Measurements from ENCODE around the gene SLCO4A1. TPM values are rescaled to one million over a fixed set of nuclear protein-coding genes. Genes with fewer than 3 reads are reported as not detected.

Gene SLCO4A1
- total RNA-seq, 2 experiments from 2014 or later = 66.5 to 68.4 TPM

- no peak overlapping the region for H3K4me3 Mint-ChIP-seq
- ATAC-seq (no peak), DNase-seq (no peak)
- TF ChIP-seq, protein P1, sequence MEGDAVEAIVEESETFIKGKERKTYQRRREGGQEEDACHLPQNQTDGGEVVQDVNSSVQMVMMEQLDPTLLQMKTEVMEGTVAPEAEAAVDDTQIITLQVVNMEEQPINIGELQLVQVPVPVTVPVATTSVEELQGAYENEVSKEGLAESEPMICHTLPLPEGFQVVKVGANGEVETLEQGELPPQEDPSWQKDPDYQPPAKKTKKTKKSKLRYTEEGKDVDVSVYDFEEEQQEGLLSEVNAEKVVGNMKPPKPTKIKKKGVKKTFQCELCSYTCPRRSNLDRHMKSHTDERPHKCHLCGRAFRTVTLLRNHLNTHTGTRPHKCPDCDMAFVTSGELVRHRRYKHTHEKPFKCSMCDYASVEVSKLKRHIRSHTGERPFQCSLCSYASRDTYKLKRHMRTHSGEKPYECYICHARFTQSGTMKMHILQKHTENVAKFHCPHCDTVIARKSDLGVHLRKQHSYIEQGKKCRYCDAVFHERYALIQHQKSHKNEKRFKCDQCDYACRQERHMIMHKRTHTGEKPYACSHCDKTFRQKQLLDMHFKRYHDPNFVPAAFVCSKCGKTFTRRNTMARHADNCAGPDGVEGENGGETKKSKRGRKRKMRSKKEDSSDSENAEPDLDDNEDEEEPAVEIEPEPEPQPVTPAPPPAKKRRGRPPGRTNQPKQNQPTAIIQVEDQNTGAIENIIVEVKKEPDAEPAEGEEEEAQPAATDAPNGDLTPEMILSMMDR (IDR thresholded peaks at IDR 0.05) = no peak
- H3K27ac Mint-ChIP-seq = no peak overlapping the region
- H3K27me3 Mint-ChIP-seq = no peaks in the 10 kb centered on the region
- intact Hi-C loops (cut with micrococcal nuclease) = no loop called here
- H3K36me3 Mint-ChIP-seq (ENCODE audit: low read depth) = peaks cover 33% of the 10 kb centered on the region
- no peaks in the 10 kb centered on the region for H3K9me3 Mint-ChIP-seq
- no peaks in the 10 kb centered on the region for H3K4me1 Mint-ChIP-seq (ENCODE audit: low read depth)
- CTCF ChIA-PET = no interaction called here
- POLR2A ChIA-PET = no interaction called here
Measured at GRCh38 chr20:62671765-62672164, 29.5 kb downstream of the SLCO4A1 start.

GRCh38 chr20:62674370-62674769, 32.1 kb downstream of the SLCO4A1 start:
- POLR2A ChIA-PET = interaction anchor here (1.0 kb wide), 1 partner anchor 57 kb away, joined by 3 read pairs; no protein-coding TSS in a partner anchor
- DNase-seq (no peak), ATAC-seq (no peak)
- H3K4me1 Mint-ChIP-seq (ENCODE audit: low read depth) = no peaks in the 10 kb centered on the region
- H3K9me3 Mint-ChIP-seq = no peaks in the 10 kb centered on the region
- H3K27ac Mint-ChIP-seq = no peak overlapping the region
- intact Hi-C loops (cut with micrococcal nuclease) = no loop called here
- TF ChIP-seq, protein P1 (IDR thresholded peaks at IDR 0.05) = no peak
- H3K27me3 Mint-ChIP-seq = no peaks in the 10 kb centered on the region
- H3K36me3 Mint-ChIP-seq (ENCODE audit: low read depth) = peaks cover 17% of the 10 kb centered on the region
- CTCF ChIA-PET = no interaction called here
- no peak overlapping the region for H3K4me3 Mint-ChIP-seq

DNA sequence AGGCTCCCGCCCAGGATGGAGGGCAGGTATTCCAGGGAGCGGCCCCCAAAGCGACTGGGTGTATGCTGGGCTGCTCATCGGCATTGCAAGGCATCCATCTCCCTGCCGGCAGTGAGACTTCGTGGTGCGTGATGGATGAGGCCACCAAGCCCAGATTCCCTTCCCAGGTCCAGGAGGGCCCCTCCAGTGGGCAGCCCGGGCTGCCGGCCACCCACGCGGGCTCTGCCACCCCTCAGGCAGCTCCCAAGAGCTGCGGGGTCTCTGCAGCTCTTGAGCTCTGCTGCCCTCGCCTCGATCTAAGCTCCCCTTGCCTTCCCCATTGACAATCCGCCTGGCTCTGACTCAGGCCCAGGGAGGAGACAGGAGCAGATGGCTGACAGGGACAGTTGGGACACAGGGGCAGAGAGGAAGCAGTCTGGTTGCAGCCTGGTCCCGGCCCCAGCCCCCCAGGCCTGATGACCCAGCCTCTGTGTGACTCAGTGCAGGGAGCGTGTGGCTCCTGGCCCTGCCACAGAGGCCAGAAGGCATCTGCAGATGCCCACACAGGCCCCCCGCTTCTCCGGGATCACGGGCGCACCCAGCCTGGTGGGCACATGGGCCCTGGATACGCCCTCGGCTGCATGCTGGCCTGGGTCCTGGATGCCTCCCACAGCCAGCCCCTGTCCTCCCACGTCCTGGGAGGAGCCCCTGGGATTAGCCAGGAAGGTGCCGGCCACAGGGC, 33.0 kb downstream of the SLCO4A1 start:
- H3K9me3 Mint-ChIP-seq = no peaks in the 10 kb centered on the region
- ATAC-seq (no peak), DNase-seq (no peak)
- TF ChIP-seq, protein P1 (IDR thresholded peaks at IDR 0.05) = no peak
- H3K27me3 Mint-ChIP-seq = no peaks in the 10 kb centered on the region
- H3K4me3 Mint-ChIP-seq = no peak overlapping the region
- H3K4me1 Mint-ChIP-seq (ENCODE audit: low read depth) = no peaks in the 10 kb centered on the region
- POLR2A ChIA-PET = interaction anchor here (0.6 kb wide), 2 partner anchors 24 to 172 kb away, joined by 3 read pairs; no protein-coding TSS in a partner anchor
- peaks cover 16% of the 10 kb centered on the region for H3K36me3 Mint-ChIP-seq (ENCODE audit: low read depth)
- intact Hi-C loops (cut with micrococcal nuclease) = no loop called here
- no peak overlapping the region for H3K27ac Mint-ChIP-seq
- CTCF ChIA-PET = no interaction called here

DNA sequence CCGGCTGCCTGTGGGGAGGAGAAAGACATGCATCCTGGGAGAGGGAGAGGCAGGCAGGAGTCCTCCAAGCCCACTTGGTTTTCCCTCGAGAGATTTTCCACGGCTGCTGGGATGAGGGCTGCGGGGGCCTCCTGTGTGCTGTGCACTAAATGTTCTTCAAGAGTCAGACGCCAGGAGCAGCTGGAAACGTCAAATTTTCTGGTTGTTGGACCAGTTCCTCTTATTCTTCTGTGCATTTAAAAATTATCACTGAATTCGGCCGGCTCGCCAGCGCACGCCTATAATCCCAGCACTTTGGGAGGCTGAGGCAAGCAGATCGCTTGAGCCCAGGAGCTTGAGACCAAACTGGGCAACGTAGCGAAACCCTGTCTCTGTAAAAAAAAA, 33.6 kb downstream of the SLCO4A1 start:
- POLR2A ChIA-PET = no interaction called here
- no peak for ATAC-seq
- TF ChIP-seq, protein P1 (IDR thresholded peaks at IDR 0.05) = no peak
- CTCF ChIA-PET = no interaction called here
- peaks cover 4% of the 10 kb centered on the region for H3K9me3 Mint-ChIP-seq
- H3K27me3 Mint-ChIP-seq = no peaks in the 10 kb centered on the region
- no peak overlapping the region for H3K4me3 Mint-ChIP-seq
- no peak for DNase-seq
- peaks cover 11% of the 10 kb centered on the region for H3K36me3 Mint-ChIP-seq (ENCODE audit: low read depth)
- intact Hi-C loops (cut with micrococcal nuclease) = no loop called here
- H3K4me1 Mint-ChIP-seq (ENCODE audit: low read depth) = no peaks in the 10 kb centered on the region
- H3K27ac Mint-ChIP-seq = no peak overlapping the region

GRCh38 chr20:62676976-62677375, 34.7 kb downstream of the SLCO4A1 start:
- ChIA-PET POLR2A (no interaction called here), CTCF (no interaction called here)
- no peak for DNase-seq
- Mint-ChIP-seq H3K27ac (no peak overlapping the region), H3K4me1 (ENCODE audit: low read depth) (no peaks in the 10 kb centered on the region), H3K9me3 (peaks cover 4% of the 10 kb centered on the region), H3K4me3 (no peak overlapping the region), H3K27me3 (no peaks in the 10 kb centered on the region), H3K36me3 (ENCODE audit: low read depth) (peaks cover 6% of the 10 kb centered on the region)
- ATAC-seq = no peak
- intact Hi-C loops (cut with micrococcal nuclease) = no loop called here
- TF ChIP-seq, protein P1 (IDR thresholded peaks at IDR 0.05) = no peak
